HCT116 (cell line): ENCODE results near the gene CWC22. TPM values are rescaled to one million over a fixed set of nuclear protein-coding genes. Genes with fewer than 3 reads are reported as not detected.

Experiments used
- ATAC-seq: fragments of 200-7000 bp; cut with Tn5 transposase; 2 replicates; pipeline ENCODE4 v1.9.1; 2020; ENCODE audit warnings: mild to moderate bottlenecking, moderate library complexity
- BruUV-seq: library from RNA; stranded (reverse); fragments of 400-500 nt; replicated peaks from 2 replicates; lab custom pipeline; 2021; lab: Mats Ljungman, UMichigan
- CTCF ChIA-PET: fragments of 300-600 bp; sonication (Branson Sonifier 250); formaldehyde crosslinking; loops from one replicate; lab custom pipeline; 2021; ENCODE audit warnings: antibody characterized with exemption; lab: Charles Lee
- POLR2A ChIA-PET: fragments of 300-600, 350-600 bp; sonication (Branson Sonifier 250); formaldehyde crosslinking; loops from one replicate; lab custom pipeline; 2021; ENCODE audit warnings: antibody characterized with exemption; lab: Charles Lee
- RAD21 ChIA-PET, 2 experiments: fragments of 300-600 bp; sonication (Branson Sonifier 250); formaldehyde crosslinking; loops; one replicate each; lab custom pipeline; 2023; ENCODE audit warnings: low total read pairs in 2 of 2; ENCODE audit not compliant: uncharacterized antibody in 2 of 2, unreplicated experiment in 2 of 2, low non-redundant PET in 1 of 2; lab: Charles Lee
- DNase-seq: peaks from one replicate; pipeline ENCODE4 v3.0.0-alpha.2; 2010; ENCODE audit warnings: low read depth, low spot score
- H2AFZ ChIP-seq: fragments of 200-600 bp; shearing (Covaris generic), sonication (generic); 2 replicates; pipeline ENCODE4 v1.6.1; 2017; ENCODE audit warnings: low read depth, mixed run types, mixed read lengths, antibody characterized with exemption, low read length; ENCODE audit not compliant: poor library complexity, severe bottlenecking
- H3K27ac ChIP-seq: 2 replicates; pipeline ENCODE4 v1.5.1; 2012; ENCODE audit warnings: low read depth, low read length
- H3K27me3 ChIP-seq: fragments of 200-600 bp; sonication (generic); 2 replicates; pipeline ENCODE4 v1.6.1; 2016; ENCODE audit warnings: mixed run types, low read length, mixed read lengths; ENCODE audit not compliant: insufficient read depth
- H3K36me3 ChIP-seq, 2 experiments: fragments of 200-500 bp in 1 of 2; fragments of 200-600 bp in 1 of 2; sonication (Bioruptor generic) in 1 of 2; sonication (generic) in 1 of 2; 2 replicates each; pipeline versions ENCODE4 v1.5.1 to v1.6.1; 2014 to 2016; ENCODE audit warnings: low read length in 2 of 2, inconsistent platforms in 1 of 2, mixed read lengths in 1 of 2, mixed run types in 1 of 2; ENCODE audit not compliant: insufficient read depth in 2 of 2, control insufficient read depth in 1 of 2
- H3K4me1 ChIP-seq, 2 experiments: fragments of 200-600 bp in 1 of 2; sonication (generic) in 1 of 2; 2 replicates each; pipeline versions ENCODE4 v1.5.1 to v1.6.1; 2012 to 2017; ENCODE audit warnings: low read length in 2 of 2, inconsistent platforms in 1 of 2, mild to moderate bottlenecking in 1 of 2, mixed read lengths in 1 of 2, mixed run types in 1 of 2, moderate library complexity in 1 of 2; ENCODE audit not compliant: insufficient read depth in 2 of 2, control insufficient read depth in 1 of 2
- H3K4me2 ChIP-seq: fragments of 200-600 bp; sonication (generic); 2 replicates; pipeline ENCODE4 v1.6.1; 2017; ENCODE audit warnings: mixed run types, low read length, mixed read lengths
- H3K4me3 ChIP-seq, 2 experiments: fragments of 200-600 bp in 1 of 2; sonication (generic) in 1 of 2; replicated peaks in 1 of 2; 2 replicates each; pipeline ENCODE4 v1.5.1; 2011 to 2016; ENCODE audit warnings: low read length in 2 of 2, control low read depth in 1 of 2, low read depth in 1 of 2, mild to moderate bottlenecking in 1 of 2, mixed read lengths in 1 of 2, mixed run types in 1 of 2
- H3K79me2 ChIP-seq: fragments of 200-600 bp; sonication (generic); 2 replicates; pipeline ENCODE4 v1.6.1; 2017; ENCODE audit warnings: mild to moderate bottlenecking, mixed run types, low read length, moderate library complexity, mixed read lengths; ENCODE audit not compliant: insufficient read depth
- H3K9ac ChIP-seq: fragments of 200-600 bp; sonication (generic); 2 replicates; pipeline ENCODE4 v1.6.1; 2016; ENCODE audit warnings: low read length, mixed read lengths
- H3K9me2 ChIP-seq: fragments of 200-600 bp; sonication (generic), shearing (Covaris generic); 2 replicates; pipeline ENCODE4 v1.6.1; 2017; ENCODE audit warnings: mixed run types, mild to moderate bottlenecking, moderate library complexity; ENCODE audit not compliant: insufficient read depth
- H3K9me3 ChIP-seq, 2 experiments: fragments of 200-500 bp in 1 of 2; fragments of 200-600 bp in 1 of 2; sonication (Bioruptor generic) in 1 of 2; sonication (generic) in 1 of 2; 2 replicates each; pipeline ENCODE4 v1.6.1; 2014 to 2017; ENCODE audit warnings: low read length in 2 of 2, mixed read lengths in 2 of 2, inconsistent platforms in 1 of 2, low read depth in 1 of 2, mild to moderate bottlenecking in 1 of 2, mixed run types in 1 of 2, moderate library complexity in 1 of 2; ENCODE audit not compliant: control insufficient read depth in 1 of 2, insufficient read depth in 1 of 2
- H4K20me1 ChIP-seq: fragments of 200-600 bp; sonication (generic), shearing (Covaris generic); 2 replicates; pipeline ENCODE4 v1.6.1; 2017; ENCODE audit warnings: mixed run types, mild to moderate bottlenecking, moderate library complexity; ENCODE audit not compliant: insufficient read depth
- CBX3 ChIP-seq: IDR thresholded peaks from 2 replicates; pipeline ENCODE4 v1.6.1; 2012; ENCODE audit warnings: low read depth
- CTCF ChIP-seq, 3 experiments: fragments of 200-600 bp in 1 of 3; sonication (generic) in 1 of 3; IDR thresholded peaks in 2 of 3; conservative IDR thresholded peaks in 1 of 3; 2 replicates each; pipeline ENCODE4 v1.5.1; 2012 to 2017; ENCODE audit warnings: low read depth in 2 of 3, low read length in 2 of 3, antibody characterized with exemption in 1 of 3, borderline replicate concordance in 1 of 3, control low read depth in 1 of 3, mild to moderate bottlenecking in 1 of 3, mixed read lengths in 1 of 3, mixed run types in 1 of 3, moderate library complexity in 1 of 3; ENCODE audit not compliant: insufficient read depth in 1 of 3
- ELF1 ChIP-seq: IDR thresholded peaks from 2 replicates; pipeline ENCODE4 v1.6.1; 2012; ENCODE audit warnings: low read depth, borderline replicate concordance
- EZH2 ChIP-seq: fragments of 200-600 bp; sonication (generic); IDR thresholded peaks from 2 replicates; pipeline ENCODE4 v1.6.1; 2017; ENCODE audit warnings: antibody characterized with exemption, mixed run types
- EZH2phosphoT487 ChIP-seq: fragments of 200-600 bp; IDR thresholded peaks from 2 replicates; pipeline ENCODE4 v1.6.1; 2018; ENCODE audit warnings: antibody characterized with exemption, borderline replicate concordance
- FOSL1 ChIP-seq: IDR thresholded peaks from 2 replicates; pipeline ENCODE4 v1.6.1; 2012; ENCODE audit warnings: low read depth
- JUND ChIP-seq: IDR thresholded peaks from 2 replicates; pipeline ENCODE4 v1.6.1; 2012
- RAD21 ChIP-seq: IDR thresholded peaks from 2 replicates; pipeline ENCODE4 v1.6.1; 2012; ENCODE audit warnings: low read depth, mild to moderate bottlenecking
- SRF ChIP-seq: IDR thresholded peaks from 2 replicates; pipeline ENCODE4 v1.6.1; 2012; ENCODE audit warnings: low read depth
- ZFX ChIP-seq: fragments of 450-650 bp; IDR thresholded peaks from 2 replicates; pipeline ENCODE4 v1.6.1; 2017
- ZNF274 ChIP-seq: fragments of 200-500 bp; sonication (Bioruptor generic); IDR thresholded peaks from 2 replicates; pipeline ENCODE4 v1.6.1; 2014; ENCODE audit warnings: mild to moderate bottlenecking, low read depth, low read length, inconsistent platforms
- intact Hi-C: fragments of 100-400 bp; cut with micrococcal nuclease; formaldehyde crosslinking; loops from 2 replicates; pipeline ENCODE4 v1.10.0; 2022
- total RNA-seq: library from RNA; stranded (reverse); gene quantifications from one replicate; pipeline ENCODE4 v1.2.1, GENCODE V29; 2021; ENCODE audit not compliant: unreplicated experiment
- TF ChIP-seq, protein P1 (sequence below): IDR thresholded peaks from 2 replicates; pipeline ENCODE4 v1.6.1; 2012

CWC22 gene
- total RNA-seq, 1 experiment from 2014 or later: 24.7 TPM

DNA sequence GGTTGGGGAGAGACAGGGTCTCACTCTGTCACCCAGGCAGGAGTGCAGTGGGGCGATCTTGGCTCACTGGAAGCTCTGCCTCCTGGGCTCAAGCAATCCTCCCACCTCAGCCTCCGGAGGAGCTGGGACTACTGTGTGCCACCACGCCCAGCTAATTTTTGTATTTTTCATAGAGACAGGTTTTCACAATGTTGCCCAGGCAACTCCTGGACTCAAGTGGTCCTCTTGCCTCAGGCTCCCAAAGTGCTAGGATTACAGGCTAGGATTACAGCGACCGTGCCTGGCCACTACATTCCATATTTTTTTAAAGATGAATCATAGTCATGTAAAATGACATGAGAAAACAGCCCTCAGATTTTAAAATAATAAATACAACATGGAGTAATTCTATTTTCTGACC lies 32.3 kb downstream of the CWC22 start:
- DNase-seq: no peak
- H4K20me1 ChIP-seq: no peaks in the 10 kb centered on the region
- no peaks in the 10 kb centered on the region for H3K9me3 ChIP-seq
- peaks cover 12 to 19% of the 10 kb centered on the region in 2 experiments; a peak in 2 of 4 replicates for H3K36me3 ChIP-seq
- no peak overlapping the region for H3K4me3 ChIP-seq
- no peak overlapping the region for H3K27ac ChIP-seq
- intact Hi-C loops: no loop called here
- H3K9ac ChIP-seq: no peak overlapping the region
- H3K4me1 ChIP-seq: no peaks in the 10 kb centered on the region
- H2AFZ ChIP-seq: no peak overlapping the region
- no peak overlapping the region for H3K4me2 ChIP-seq
- H3K9me2 ChIP-seq: no peaks in the 10 kb centered on the region
- ATAC-seq: no peak
- ChIA-PET CTCF (no interaction called here), RAD21 (no interaction called here), POLR2A (no interaction called here)
- H3K79me2 ChIP-seq: peaks cover 5% of the 10 kb centered on the region
- TF ChIP-seq EZH2phosphoT487: no peak
- no peak for TF ChIP-seq SRF
- TF ChIP-seq CBX3: no peak
- TF ChIP-seq, protein P1, sequence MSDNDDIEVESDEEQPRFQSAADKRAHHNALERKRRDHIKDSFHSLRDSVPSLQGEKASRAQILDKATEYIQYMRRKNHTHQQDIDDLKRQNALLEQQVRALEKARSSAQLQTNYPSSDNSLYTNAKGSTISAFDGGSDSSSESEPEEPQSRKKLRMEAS: no peak
- TF ChIP-seq ZFX: no peak
- TF ChIP-seq ZNF274: no peak
- no peaks in the 10 kb centered on the region for H3K27me3 ChIP-seq
- BruUV-seq: no TSS peak

- CTCF ChIA-PET: no interaction called here
- Histone ChIP-seq H3K9me3 (no peaks in the 10 kb centered on the region), H3K4me2 (no peak overlapping the region), H3K27ac (no peak overlapping the region), H3K9me2 (no peaks in the 10 kb centered on the region), H2AFZ (no peak overlapping the region), H3K36me3 (peaks cover 13 to 19% of the 10 kb centered on the region in 2 experiments; a peak in 3 of 4 replicates), H3K27me3 (no peaks in the 10 kb centered on the region), H4K20me1 (no peaks in the 10 kb centered on the region), H3K4me3 (no peak overlapping the region), H3K79me2 (0 out of 2 replicates have a peak, but pooled peaks cover 4% of the 10 kb centered on the region), H3K9ac (no peak overlapping the region), H3K4me1 (no peaks in the 10 kb centered on the region)
- no TSS peak for BruUV-seq
- TF ChIP-seq JUND: no peak
- TF ChIP-seq EZH2: no peak
- TF ChIP-seq ELF1: no peak
- TF ChIP-seq FOSL1: no peak
- TF ChIP-seq, protein P1: no peak
- TF ChIP-seq RAD21: no peak
- no peak for TF ChIP-seq ZNF274
- no peak for TF ChIP-seq CTCF (IDR thresholded peaks at IDR 0.05 in 2 of 3, conservative IDR thresholded peaks at IDR 0.05 in 1 of 3; ENCODE audit: borderline replicate concordance in 1 of 3, insufficient read depth in 1 of 3, low read depth in 2 of 3, low read length in 2 of 3)
- TF ChIP-seq SRF: no peak
- no peak for TF ChIP-seq ZFX
- no peak for TF ChIP-seq CBX3
- ATAC-seq (no peak), DNase-seq (no peak)
- intact Hi-C loops: no loop called here
- RAD21 ChIA-PET: no interaction called here
- POLR2A ChIA-PET: no interaction called here
These were observed 40.2 kb downstream of the CWC22 start for GRCh38 chr2:179966778-179967394.
